ENCODE data around the gene MAP3K8. TPM values are rescaled to one million over a fixed set of nuclear protein-coding genes. Genes with fewer than 3 reads are reported as not detected.

MAP3K8 gene
- total and polyA plus RNA-seq, 2 donors (not counting 3 experiments of a cell fraction or from before 2014, with no cell fraction given), result 5.2 to 10.6 TPM

DNA sequence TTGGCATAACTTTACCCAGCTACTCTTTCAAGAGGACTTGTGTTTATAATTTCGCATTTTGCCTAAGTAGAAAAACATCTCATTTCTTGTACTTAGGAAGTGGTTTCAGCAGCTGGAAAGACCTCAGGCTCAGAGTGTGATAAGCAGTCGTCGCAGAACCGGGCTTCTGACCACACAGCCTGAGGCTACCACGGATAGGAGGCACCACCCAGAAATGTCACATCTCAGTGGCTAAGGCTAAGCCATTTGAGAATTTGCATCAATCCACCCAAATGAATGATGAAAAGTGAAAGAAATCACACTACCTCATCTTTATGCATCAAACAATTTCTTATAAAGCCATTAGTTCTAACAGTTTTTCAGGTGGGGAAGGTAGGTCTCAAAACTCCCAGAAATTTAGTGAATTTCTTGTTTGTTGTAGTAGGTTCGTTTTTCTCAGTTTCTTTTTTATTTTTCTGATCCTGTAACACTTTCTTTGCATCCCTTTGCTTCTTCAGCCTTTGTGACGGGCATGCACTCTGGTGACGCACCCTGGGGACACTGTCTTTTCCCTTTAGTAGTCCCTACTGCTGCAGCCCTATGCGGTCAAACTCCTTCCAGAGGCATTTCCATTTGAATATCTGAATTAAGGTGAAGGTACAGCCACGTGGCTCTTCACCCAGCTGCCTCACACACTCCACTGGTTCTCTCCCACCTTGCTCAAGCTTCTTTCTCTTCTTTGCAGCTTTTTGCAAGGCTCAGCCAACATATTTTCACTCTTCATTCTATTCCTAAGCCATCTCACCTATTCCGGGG, 68.5 kb downstream of the MAP3K8 start:
- H3K9ac ChIP-seq (replicated peaks; ENCODE audit: extremely low read depth, insufficient read depth, low read length), result no peak overlapping the region
- no peaks in the 10 kb centered on the region for H3K9me1 ChIP-seq (replicated peaks; ENCODE audit: control insufficient read depth, extremely low read depth, insufficient read depth, low read length)
- BruUV-seq (replicated peaks), result no TSS peak
- DNase-seq (ENCODE audit: low read depth, low spot score) (no peak), FAIRE-seq (no peak)
- H3K27me3 ChIP-seq (ENCODE audit: control insufficient read depth in 2 of 2, insufficient read depth in 2 of 2, low read length in 2 of 2), result peaks cover 33 to 43% of the 10 kb centered on the region in 2 experiments
- H3K4me3 ChIP-seq (replicated peaks in 1 of 3; ENCODE audit: insufficient read depth in 1 of 3, low read depth in 1 of 3, low read length in 3 of 3), result no peak overlapping the region
- POLR2A ChIA-PET, result no interaction called here
- no peaks in the 10 kb centered on the region for H4K20me1 ChIP-seq (replicated peaks; ENCODE audit: control insufficient read depth, extremely low read depth, insufficient read depth, low read length)
- dilution Hi-C loops (cut with MboI; ENCODE audit: extremely low pct_ligation_motif_present, low sequenced_read_pairs) (no loop called here), intact Hi-C loops (cut with micrococcal nuclease) (no loop called here)
- no peak overlapping the region for H2AFZ ChIP-seq (ENCODE audit: low read depth, low read length)
- no peak overlapping the region for H3K27ac ChIP-seq (ENCODE audit: insufficient read depth, low read depth, low read length)
- CTCF ChIA-PET, result interaction anchor here (1.0 kb wide), 1 partner anchor 89 kb away, joined by 3 read pairs; no protein-coding TSS in a partner anchor
- TF ChIP-seq MYC (IDR thresholded peaks at IDR 0.05; ENCODE audit: low read depth, low read length) (no peak), EZH2 (IDR thresholded peaks at IDR 0.05; ENCODE audit: borderline replicate concordance, low read depth, low read length, severe bottlenecking) (no peak), POLR2AphosphoS5 (IDR thresholded peaks at IDR 0.05; ENCODE audit: insufficient read depth, low read depth, low read length) (no peak), JUN (IDR thresholded peaks at IDR 0.05; ENCODE audit: borderline replicate concordance, insufficient read depth, insufficient read length, low read depth) (no peak), GATA2 (IDR thresholded peaks at IDR 0.05; ENCODE audit: insufficient read depth, insufficient read length, low read depth, low read length) (no peak), FOS (IDR thresholded peaks at IDR 0.05; ENCODE audit: borderline replicate concordance, insufficient read depth, low read length) (no peak), POLR2A (IDR thresholded peaks at IDR 0.05; ENCODE audit: low read depth, low read length) (no peak), MAX (IDR thresholded peaks at IDR 0.05; ENCODE audit: insufficient read depth, insufficient read length) (no peak)
- TF ChIP-seq, protein P1, sequence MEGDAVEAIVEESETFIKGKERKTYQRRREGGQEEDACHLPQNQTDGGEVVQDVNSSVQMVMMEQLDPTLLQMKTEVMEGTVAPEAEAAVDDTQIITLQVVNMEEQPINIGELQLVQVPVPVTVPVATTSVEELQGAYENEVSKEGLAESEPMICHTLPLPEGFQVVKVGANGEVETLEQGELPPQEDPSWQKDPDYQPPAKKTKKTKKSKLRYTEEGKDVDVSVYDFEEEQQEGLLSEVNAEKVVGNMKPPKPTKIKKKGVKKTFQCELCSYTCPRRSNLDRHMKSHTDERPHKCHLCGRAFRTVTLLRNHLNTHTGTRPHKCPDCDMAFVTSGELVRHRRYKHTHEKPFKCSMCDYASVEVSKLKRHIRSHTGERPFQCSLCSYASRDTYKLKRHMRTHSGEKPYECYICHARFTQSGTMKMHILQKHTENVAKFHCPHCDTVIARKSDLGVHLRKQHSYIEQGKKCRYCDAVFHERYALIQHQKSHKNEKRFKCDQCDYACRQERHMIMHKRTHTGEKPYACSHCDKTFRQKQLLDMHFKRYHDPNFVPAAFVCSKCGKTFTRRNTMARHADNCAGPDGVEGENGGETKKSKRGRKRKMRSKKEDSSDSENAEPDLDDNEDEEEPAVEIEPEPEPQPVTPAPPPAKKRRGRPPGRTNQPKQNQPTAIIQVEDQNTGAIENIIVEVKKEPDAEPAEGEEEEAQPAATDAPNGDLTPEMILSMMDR (IDR thresholded peaks at IDR 0.05; ENCODE audit: extremely low read depth in 1 of 2, insufficient read depth in 1 of 2, low read depth in 1 of 2, low read length in 2 of 2), result no peak
- H3K9me3 ChIP-seq (replicated peaks; ENCODE audit: control insufficient read depth, insufficient read depth, low read length), result no peaks in the 10 kb centered on the region
- no peaks in the 10 kb centered on the region for H3K4me1 ChIP-seq (ENCODE audit: control insufficient read depth, extremely low read depth, insufficient read depth, low read length)
- H3K79me2 ChIP-seq (ENCODE audit: control insufficient read depth, insufficient read depth, low read length), result no peaks in the 10 kb centered on the region
- H3K4me2 ChIP-seq (ENCODE audit: insufficient read depth, low read length), result no peak overlapping the region
- no peaks in the 10 kb centered on the region for H3K36me3 ChIP-seq (ENCODE audit: control insufficient read depth in 2 of 2, extremely low read depth in 1 of 2, insufficient read depth in 2 of 2, low read length in 2 of 2)

Data from endothelial cell of umbilical vein (primary cell).